ENCODE measurements around the gene EZH2. TPM values are rescaled to one million over a fixed set of nuclear protein-coding genes. Genes with fewer than 3 reads are reported as not detected.

The EZH2 gene
- total and polyA plus RNA-seq, 4 donors = 17.2 to 34.2 (median 22.2) TPM

DNA sequence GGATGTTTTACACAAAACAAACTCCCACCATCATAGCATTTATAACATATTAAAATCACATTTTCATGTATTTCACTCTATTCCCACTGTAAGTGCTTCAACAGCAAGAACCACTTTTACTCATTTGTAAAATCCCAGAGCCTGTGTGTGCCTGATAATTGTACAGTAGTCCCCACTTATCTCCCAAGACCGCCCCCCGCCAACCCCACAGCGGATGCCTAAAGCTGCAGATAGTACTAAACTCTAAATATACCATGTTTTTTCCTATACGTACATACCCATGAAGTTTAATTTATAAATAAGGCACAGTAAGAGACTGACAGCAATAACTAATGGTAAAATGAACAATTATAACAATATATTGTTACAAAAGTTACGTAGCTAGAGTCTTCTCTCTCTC lies 33.5 kb downstream of the EZH2 start:
- DNase-seq (ENCODE audit: low read depth in 4 of 6, low spot score in 6 of 6) = no peak
- no peak overlapping the region for H3K27ac ChIP-seq (ENCODE audit: low read depth, low read length)
- WGBS (ENCODE audit: insufficient coverage) = no CpG with 5 or more reads among the region's 5 CpGs

DNA sequence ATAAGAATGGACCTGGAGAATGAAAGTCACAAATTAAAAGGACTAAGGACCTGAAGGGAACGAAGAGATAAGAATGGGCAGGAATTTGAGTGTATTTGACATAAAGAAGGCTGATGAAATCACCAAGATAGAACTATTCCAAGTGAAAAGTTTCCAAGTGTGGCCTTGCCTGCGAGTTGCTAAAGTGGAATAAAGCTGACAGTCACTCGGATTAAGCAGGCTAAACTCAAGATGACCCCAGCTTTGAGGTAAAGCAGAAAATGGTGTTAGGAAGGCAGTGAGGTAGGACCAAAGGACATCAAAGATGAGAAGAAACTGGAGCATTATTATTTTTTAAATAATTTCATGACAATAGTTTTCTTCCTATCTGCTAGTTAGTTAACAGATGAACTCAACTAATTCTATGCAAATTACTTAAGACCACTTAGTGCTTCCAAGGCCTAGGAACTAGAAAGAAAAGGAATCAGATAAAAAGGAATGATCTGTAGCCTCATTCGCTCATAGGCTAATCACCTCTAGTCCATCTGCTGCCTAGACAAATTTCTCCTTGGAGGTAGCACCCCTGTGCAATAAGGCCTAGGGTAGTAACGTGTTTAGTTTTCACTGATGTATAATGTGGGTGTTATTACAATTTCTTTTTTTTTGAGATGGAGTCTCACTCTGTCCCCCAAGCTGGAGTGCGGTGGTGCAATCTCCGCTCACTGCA lies 34.5 kb downstream of the EZH2 start:
- Histone ChIP-seq H3K9me3 (ENCODE audit: control insufficient read depth, insufficient read depth, low read length) (no peaks in the 10 kb centered on the region), H3K4me3 (ENCODE audit: low read depth, low read length) (no peak overlapping the region), H3K4me1 (ENCODE audit: control insufficient read depth, insufficient read depth, low read length) (peaks cover 4% of the 10 kb centered on the region), H3K27ac (ENCODE audit: low read depth, low read length) (no peak overlapping the region), H3K27me3 (ENCODE audit: control insufficient read depth, insufficient read depth, low read length) (no peaks in the 10 kb centered on the region), H3K36me3 (ENCODE audit: control insufficient read depth, insufficient read depth, low read length) (no peaks in the 10 kb centered on the region)
- 37% methylated on average over 3 of the region's 7 CpGs for WGBS (ENCODE audit: insufficient coverage)
- no peak for DNase-seq (ENCODE audit: low read depth in 4 of 6, low spot score in 6 of 6)

More for the DNA sequence above, 33.5 kb downstream of the EZH2 start:
- Histone ChIP-seq H3K4me1 (ENCODE audit: control insufficient read depth, insufficient read depth, low read length) (peaks cover 4% of the 10 kb centered on the region), H3K36me3 (ENCODE audit: control insufficient read depth, insufficient read depth, low read length) (no peaks in the 10 kb centered on the region), H3K27me3 (ENCODE audit: control insufficient read depth, insufficient read depth, low read length) (no peaks in the 10 kb centered on the region), H3K9me3 (ENCODE audit: control insufficient read depth, insufficient read depth, low read length) (no peaks in the 10 kb centered on the region), H3K4me3 (ENCODE audit: low read depth, low read length) (no peak overlapping the region)

DNA sequence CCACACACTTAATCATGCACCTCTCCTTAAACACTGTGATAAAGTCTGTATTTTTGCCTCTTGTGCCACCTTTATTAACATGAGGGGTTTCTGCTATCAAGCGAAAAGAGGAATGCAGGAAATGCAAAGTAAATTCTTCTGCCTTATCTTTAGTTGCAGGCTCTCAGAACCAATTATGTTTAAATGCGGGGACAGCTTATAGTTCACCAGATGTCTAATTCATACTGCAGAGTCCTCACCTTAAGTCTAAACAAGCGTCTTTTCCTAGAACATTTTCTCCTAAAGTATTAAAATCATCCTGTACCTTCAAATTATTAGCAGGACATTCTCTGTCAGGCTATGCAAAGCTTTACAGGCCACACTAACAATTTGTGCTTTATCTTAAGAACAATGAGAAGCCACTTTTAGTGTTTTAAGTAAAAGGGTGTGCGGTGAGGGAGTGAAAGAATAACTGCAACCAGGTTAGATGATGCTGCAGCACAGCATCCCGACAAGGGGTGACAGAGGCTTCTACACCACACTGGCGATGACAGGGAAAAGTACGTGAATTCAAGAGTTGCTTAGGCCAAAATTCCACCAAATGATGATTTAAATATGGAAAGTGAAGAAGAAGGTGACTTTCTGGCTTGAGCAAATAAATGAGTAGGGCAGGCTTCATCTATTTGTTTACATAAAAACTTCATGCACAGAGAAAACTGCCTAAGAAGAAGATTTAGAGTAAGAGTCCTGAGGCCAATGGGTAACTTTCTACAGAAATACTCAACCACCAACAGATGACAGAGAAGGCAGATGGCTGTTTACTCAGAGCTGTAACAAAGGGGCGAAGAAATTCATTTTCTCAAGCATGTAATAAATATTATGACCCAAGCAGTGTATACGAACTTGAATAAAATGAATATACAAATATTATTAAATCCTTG lies 36.0 kb downstream of the EZH2 start:
- peaks cover 4% of the 10 kb centered on the region for H3K4me1 ChIP-seq (ENCODE audit: control insufficient read depth, insufficient read depth, low read length)
- no peaks in the 10 kb centered on the region for H3K27me3 ChIP-seq (ENCODE audit: control insufficient read depth, insufficient read depth, low read length)
- H3K36me3 ChIP-seq (ENCODE audit: control insufficient read depth, insufficient read depth, low read length) = no peaks in the 10 kb centered on the region
- H3K9me3 ChIP-seq (ENCODE audit: control insufficient read depth, insufficient read depth, low read length) = no peaks in the 10 kb centered on the region
- 69% methylated on average over 5 of the region's 9 CpGs for WGBS (ENCODE audit: insufficient coverage)
- no peak overlapping the region for H3K4me3 ChIP-seq (ENCODE audit: low read depth, low read length)
- DNase-seq (ENCODE audit: low read depth in 4 of 6, low spot score in 6 of 6) = no peak
- H3K27ac ChIP-seq (ENCODE audit: low read depth, low read length) = no peak overlapping the region

DNA sequence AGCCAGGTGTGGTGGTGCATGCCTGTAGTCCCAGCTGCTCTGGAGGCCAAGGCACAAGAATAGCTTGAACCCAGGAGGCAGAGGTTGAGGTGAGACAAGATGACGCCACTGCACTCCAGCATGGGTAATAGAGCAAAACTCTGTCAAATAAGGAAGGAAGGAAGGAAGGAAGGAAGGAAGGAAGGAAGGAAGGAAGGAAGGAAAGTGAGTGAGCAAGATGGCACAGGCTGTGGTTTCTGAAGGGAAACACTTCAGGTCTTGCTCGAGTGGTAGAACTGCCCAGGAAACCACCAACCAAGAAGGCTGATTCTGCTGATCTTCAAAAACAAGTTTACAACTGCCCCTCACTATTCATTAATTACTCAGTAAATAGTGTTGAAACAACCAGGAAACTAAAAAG lies 45.2 kb downstream of the EZH2 start:
- no peak for DNase-seq (ENCODE audit: low read depth in 4 of 6, low spot score in 6 of 6)
- Histone ChIP-seq H3K27me3 (ENCODE audit: control insufficient read depth, insufficient read depth, low read length) (no peaks in the 10 kb centered on the region), H3K36me3 (ENCODE audit: control insufficient read depth, insufficient read depth, low read length) (peaks cover 4% of the 10 kb centered on the region), H3K9me3 (ENCODE audit: control insufficient read depth, insufficient read depth, low read length) (no peaks in the 10 kb centered on the region), H3K4me1 (ENCODE audit: control insufficient read depth, insufficient read depth, low read length) (no peaks in the 10 kb centered on the region), H3K27ac (ENCODE audit: low read depth, low read length) (no peak overlapping the region), H3K4me3 (ENCODE audit: low read depth, low read length) (no peak overlapping the region)
- 100% methylated on average over 1 of the region's 2 CpGs for WGBS (ENCODE audit: insufficient coverage)

DNA sequence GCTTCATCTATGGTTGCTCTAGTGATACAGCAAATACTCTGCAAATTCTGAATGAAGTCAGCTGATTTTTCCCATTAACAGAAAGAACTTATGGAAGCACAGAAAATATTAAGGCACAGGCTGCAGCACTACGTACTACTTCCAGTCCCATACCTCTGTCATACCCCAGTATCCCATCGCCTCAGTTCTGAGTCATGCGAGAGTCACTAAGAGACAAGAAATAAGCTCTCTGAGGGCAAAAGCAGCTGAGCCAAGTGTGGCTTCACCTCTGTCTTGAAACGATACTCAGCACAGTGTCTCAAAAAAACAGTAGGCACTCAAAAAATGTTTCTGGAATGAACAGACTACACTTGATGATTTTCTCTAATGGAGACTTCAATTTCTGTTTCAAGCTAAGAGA lies 48.2 kb downstream of the EZH2 start:
- no peak for DNase-seq (ENCODE audit: low read depth in 4 of 6, low spot score in 6 of 6)
- H3K4me3 ChIP-seq (ENCODE audit: low read depth, low read length) = no peak overlapping the region
- H3K9me3 ChIP-seq (ENCODE audit: control insufficient read depth, insufficient read depth, low read length) = no peaks in the 10 kb centered on the region
- H3K36me3 ChIP-seq (ENCODE audit: control insufficient read depth, insufficient read depth, low read length) = peaks cover 4% of the 10 kb centered on the region
- H3K4me1 ChIP-seq (ENCODE audit: control insufficient read depth, insufficient read depth, low read length) = no peaks in the 10 kb centered on the region
- 100% methylated on average over 4 of the region's 4 CpGs for WGBS (ENCODE audit: insufficient coverage)
- no peak overlapping the region for H3K27ac ChIP-seq (ENCODE audit: low read depth, low read length)
- H3K27me3 ChIP-seq (ENCODE audit: control insufficient read depth, insufficient read depth, low read length) = no peaks in the 10 kb centered on the region

DNA sequence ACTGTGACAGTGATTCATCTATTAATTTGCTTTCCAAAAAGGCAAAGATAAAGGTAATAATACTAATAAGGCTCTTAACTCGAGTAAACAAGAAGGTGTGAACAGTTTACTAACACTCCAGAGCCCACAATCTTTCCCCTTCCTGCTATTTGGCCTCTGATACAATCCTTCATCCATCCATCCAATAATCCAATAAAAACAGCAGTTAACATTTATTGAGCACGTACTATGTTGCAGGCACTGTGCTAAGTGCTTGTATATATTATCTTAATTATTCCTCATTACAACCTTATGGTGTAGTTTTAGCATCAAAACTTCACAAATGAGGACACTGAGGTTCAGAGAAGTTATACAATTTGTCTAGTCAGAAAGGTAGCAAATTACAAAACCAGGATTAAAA lies 49.5 kb downstream of the EZH2 start:
- H3K36me3 ChIP-seq (ENCODE audit: control insufficient read depth, insufficient read depth, low read length) = peaks cover 4% of the 10 kb centered on the region
- H3K9me3 ChIP-seq (ENCODE audit: control insufficient read depth, insufficient read depth, low read length) = no peaks in the 10 kb centered on the region
- no peak overlapping the region for H3K27ac ChIP-seq (ENCODE audit: low read depth, low read length)
- H3K27me3 ChIP-seq (ENCODE audit: control insufficient read depth, insufficient read depth, low read length) = no peaks in the 10 kb centered on the region
- H3K4me1 ChIP-seq (ENCODE audit: control insufficient read depth, insufficient read depth, low read length) = no peaks in the 10 kb centered on the region
- DNase-seq (ENCODE audit: low read depth in 4 of 6, low spot score in 6 of 6) = no peak
- no CpG with 5 or more reads among the region's 2 CpGs for WGBS (ENCODE audit: insufficient coverage)
- H3K4me3 ChIP-seq (ENCODE audit: low read depth, low read length) = no peak overlapping the region

DNA sequence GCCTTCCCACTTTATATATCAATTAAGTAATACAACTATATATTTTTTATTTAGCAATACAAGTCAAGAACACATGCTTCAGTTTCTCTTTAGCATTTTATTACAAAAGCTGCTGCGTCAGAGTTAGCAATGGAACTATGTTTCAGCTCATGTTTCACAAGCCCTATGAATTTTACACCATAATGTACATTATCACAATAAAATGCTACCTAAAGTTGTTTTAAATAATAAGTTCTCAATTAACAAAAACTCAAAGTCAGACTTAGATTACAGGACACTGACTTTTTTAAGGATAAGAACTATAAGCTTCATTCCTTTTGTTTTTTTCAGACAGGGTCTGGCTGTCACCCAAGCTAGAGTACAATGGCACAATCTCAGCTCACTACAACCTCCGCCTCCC lies 52.3 kb downstream of the EZH2 start:
- no peak for DNase-seq (ENCODE audit: low read depth in 4 of 6, low spot score in 6 of 6)
- WGBS (ENCODE audit: insufficient coverage) = 92% methylated on average over 2 of the region's 2 CpGs
- Histone ChIP-seq H3K27me3 (ENCODE audit: control insufficient read depth, insufficient read depth, low read length) (no peaks in the 10 kb centered on the region), H3K9me3 (ENCODE audit: control insufficient read depth, insufficient read depth, low read length) (no peaks in the 10 kb centered on the region), H3K4me3 (ENCODE audit: low read depth, low read length) (no peak overlapping the region), H3K4me1 (ENCODE audit: control insufficient read depth, insufficient read depth, low read length) (no peaks in the 10 kb centered on the region), H3K27ac (ENCODE audit: low read depth, low read length) (no peak overlapping the region), H3K36me3 (ENCODE audit: control insufficient read depth, insufficient read depth, low read length) (peaks cover 3% of the 10 kb centered on the region)

DNA sequence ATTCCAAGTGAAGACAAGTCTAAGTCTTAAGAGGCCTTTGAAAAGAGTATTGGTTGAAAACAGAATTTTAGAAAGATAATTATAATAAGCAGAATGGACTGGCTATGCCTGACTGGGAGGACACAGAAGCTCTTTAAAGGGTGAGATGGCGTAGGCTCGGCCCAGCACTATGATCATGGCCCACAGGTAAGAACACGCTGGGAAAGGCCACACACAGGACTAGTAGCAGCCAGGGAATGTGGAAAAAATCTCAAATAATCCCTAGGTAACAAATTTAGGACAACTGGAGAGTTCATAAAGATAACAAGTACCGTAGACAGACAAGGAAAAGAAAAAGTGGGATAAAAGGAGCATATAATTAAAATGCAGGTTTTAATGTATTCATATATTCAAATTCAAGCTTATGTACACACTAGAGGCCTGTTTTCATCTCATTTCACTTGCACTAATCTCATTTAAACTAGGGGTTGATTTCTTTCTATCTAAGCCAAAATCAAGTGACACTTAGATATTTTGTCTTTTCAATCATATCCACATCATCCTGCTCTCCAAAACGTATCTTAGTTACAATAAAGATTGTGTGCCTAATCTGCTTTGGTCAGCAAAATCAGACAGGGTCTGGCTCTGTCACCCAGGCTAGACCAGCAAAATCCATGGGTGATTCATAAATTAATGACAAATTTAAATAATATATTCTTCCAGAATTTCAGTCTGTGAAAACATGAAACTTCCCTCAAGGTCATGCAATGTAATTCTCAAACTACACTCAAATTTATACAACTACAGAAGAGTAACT lies 53.0 kb downstream of the EZH2 start:
- Histone ChIP-seq H3K4me3 (ENCODE audit: low read depth, low read length) (no peak overlapping the region), H3K27me3 (ENCODE audit: control insufficient read depth, insufficient read depth, low read length) (no peaks in the 10 kb centered on the region), H3K36me3 (ENCODE audit: control insufficient read depth, insufficient read depth, low read length) (peaks cover 3% of the 10 kb centered on the region), H3K27ac (ENCODE audit: low read depth, low read length) (no peak overlapping the region), H3K9me3 (ENCODE audit: control insufficient read depth, insufficient read depth, low read length) (no peaks in the 10 kb centered on the region), H3K4me1 (ENCODE audit: control insufficient read depth, insufficient read depth, low read length) (no peaks in the 10 kb centered on the region)
- no CpG with 5 or more reads among the region's 5 CpGs for WGBS (ENCODE audit: insufficient coverage)
- no peak for DNase-seq (ENCODE audit: low read depth in 4 of 6, low spot score in 6 of 6)

DNA sequence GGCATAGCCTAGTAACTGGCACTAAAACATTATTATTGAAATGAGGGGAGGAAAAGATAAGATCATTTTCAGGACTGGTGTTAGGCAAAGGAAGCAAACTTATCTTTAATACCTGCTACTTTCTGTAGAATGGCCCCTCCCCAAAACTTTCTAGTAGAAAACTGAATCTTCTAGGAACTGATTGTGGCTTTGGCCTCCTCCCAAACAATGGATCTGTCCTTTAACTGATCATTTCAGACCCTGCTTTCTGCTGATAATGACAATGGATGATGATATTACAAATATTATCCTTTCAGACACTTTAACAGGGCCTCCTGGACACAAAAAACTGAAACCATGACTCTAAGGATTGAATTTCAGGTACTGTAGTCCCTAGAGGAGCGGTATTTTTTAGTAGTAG lies 55.1 kb downstream of the EZH2 start:
- no CpG with 5 or more reads among the region's 1 CpG for WGBS (ENCODE audit: insufficient coverage)
- H3K4me3 ChIP-seq (ENCODE audit: low read depth, low read length) = no peak overlapping the region

More for the DNA sequence above, 55.1 kb downstream of the EZH2 start:
- Histone ChIP-seq H3K9me3 (ENCODE audit: control insufficient read depth, insufficient read depth, low read length) (no peaks in the 10 kb centered on the region), H3K36me3 (ENCODE audit: control insufficient read depth, insufficient read depth, low read length) (peaks cover 3% of the 10 kb centered on the region), H3K27me3 (ENCODE audit: control insufficient read depth, insufficient read depth, low read length) (no peaks in the 10 kb centered on the region), H3K27ac (ENCODE audit: low read depth, low read length) (no peak overlapping the region), H3K4me1 (ENCODE audit: control insufficient read depth, insufficient read depth, low read length) (no peaks in the 10 kb centered on the region)
- no peak for DNase-seq (ENCODE audit: low read depth in 4 of 6, low spot score in 6 of 6)

Measured in spinal cord (tissue), 10 donors.